CD14-positive monocyte (primary cell): ENCODE results near the gene GFPT2. TPM values are rescaled to one million over a fixed set of nuclear protein-coding genes. Genes with fewer than 3 reads are reported as not detected.

Experiments
- DNase-seq, 3 donors: peaks; one replicate each; pipeline ENCODE4 v3.0.0-alpha.2; 2011 to 2022
- H2AFZ ChIP-seq: 2 replicates; pipeline ENCODE4 v1.6.0; 2012; ENCODE audit warnings: mild to moderate bottlenecking, low read depth, low read length, inconsistent platforms; ENCODE audit not compliant: insufficient read depth, poor library complexity, severe bottlenecking
- H3K27ac ChIP-seq, 2 donors: 1 replicate in 1 of 2; 2 replicates in 1 of 2; pipeline ENCODE4 v1.5.1; 2012 to 2013; ENCODE audit warnings: low read length in 2 of 2, control low read depth in 1 of 2, inconsistent platforms in 1 of 2, low read depth in 1 of 2, mild to moderate bottlenecking in 1 of 2
- H3K27me3 ChIP-seq, 2 donors: one replicate each; pipeline versions ENCODE4 v1.6.0 to v1.6.1; 2011 to 2013; ENCODE audit warnings: low read length in 2 of 2; ENCODE audit not compliant: control insufficient read depth in 2 of 2, insufficient read depth in 2 of 2
- H3K36me3 ChIP-seq, 2 donors: replicated peaks in 1 of 2; 1 replicate in 1 of 2; 2 replicates in 1 of 2; pipeline versions ENCODE4 v1.5.1 to v1.6.1; 2012 to 2013; ENCODE audit warnings: low read length in 2 of 2, control low read depth in 1 of 2, inconsistent platforms in 1 of 2, mild to moderate bottlenecking in 1 of 2; ENCODE audit not compliant: insufficient read depth in 2 of 2, control insufficient read depth in 1 of 2
- H3K4me1 ChIP-seq, 2 donors: 1 replicate in 1 of 2; 2 replicates in 1 of 2; pipeline versions ENCODE4 v1.5.1 to v1.6.1; 2012 to 2013; ENCODE audit warnings: low read length in 2 of 2, control low read depth in 1 of 2, inconsistent platforms in 1 of 2, mild to moderate bottlenecking in 1 of 2, moderate library complexity in 1 of 2; ENCODE audit not compliant: insufficient read depth in 2 of 2, control insufficient read depth in 1 of 2
- H3K4me2 ChIP-seq: replicated peaks from 2 replicates; pipeline ENCODE3; 2012; ENCODE audit warnings: low read length, moderate library complexity, mild to moderate bottlenecking; ENCODE audit not compliant: poor library complexity, severe bottlenecking; ENCODE audit errors: extremely low read depth
- H3K4me3 ChIP-seq, 3 experiments: fragments of 200-600 bp in 1 of 3; sonication (generic) in 1 of 3; replicated peaks in 1 of 3; 1 replicate in 2 of 3; 2 replicates in 1 of 3; pipeline ENCODE4 v1.5.1; 2011 to 2013; ENCODE audit warnings: low read length in 3 of 3, mild to moderate bottlenecking in 3 of 3, control low read depth in 2 of 3, low read depth in 2 of 3, inconsistent platforms in 1 of 3, moderate library complexity in 1 of 3
- H3K79me2 ChIP-seq: 2 replicates; pipeline ENCODE4 v1.6.0; 2012; ENCODE audit warnings: mild to moderate bottlenecking, control low read depth, inconsistent platforms, low read length, moderate library complexity; ENCODE audit not compliant: insufficient read depth
- H3K9ac ChIP-seq: 2 replicates; pipeline ENCODE4 v1.6.0; 2017; ENCODE audit warnings: low read length, mild to moderate bottlenecking; ENCODE audit not compliant: insufficient read depth, poor library complexity, severe bottlenecking
- H3K9me3 ChIP-seq, 2 donors: replicated peaks in 1 of 2; 1 replicate in 1 of 2; 2 replicates in 1 of 2; pipeline versions ENCODE4 v1.5.1 to v1.6.1; 2012 to 2013; ENCODE audit warnings: low read length in 2 of 2, control low read depth in 1 of 2; ENCODE audit not compliant: control insufficient read depth in 1 of 2, insufficient read depth in 1 of 2
- H4K20me1 ChIP-seq: 2 replicates; pipeline ENCODE4 v1.6.0; 2012; ENCODE audit warnings: mild to moderate bottlenecking, low read length, control low read depth, moderate library complexity; ENCODE audit not compliant: insufficient read depth
- H3K27ac Mint-ChIP-seq, 7 donors: one replicate each; pipeline ENCODE4 v1.8.0; 2020; ENCODE audit warnings: mild to moderate bottlenecking in 7 of 7, mixed read lengths in 7 of 7, moderate library complexity in 6 of 7, inconsistent platforms in 2 of 7
- H3K27me3 Mint-ChIP-seq, 3 donors: one replicate each; pipeline ENCODE4 v1.8.0; 2021 to 2022; ENCODE audit warnings: low read depth in 3 of 3, mild to moderate bottlenecking in 3 of 3, mixed read lengths in 3 of 3, moderate library complexity in 3 of 3, inconsistent platforms in 1 of 3
- H3K36me3 Mint-ChIP-seq, 2 donors: one replicate each; pipeline ENCODE4 v1.8.0; 2020; ENCODE audit warnings: mixed read lengths in 2 of 2, inconsistent platforms in 1 of 2, mild to moderate bottlenecking in 1 of 2
- H3K4me1 Mint-ChIP-seq: one replicate; pipeline ENCODE4 v1.8.0; 2020; ENCODE audit warnings: mild to moderate bottlenecking, mixed read lengths
- H3K4me3 Mint-ChIP-seq, 2 donors: one replicate each; pipeline ENCODE4 v1.8.0; 2020; ENCODE audit warnings: mild to moderate bottlenecking in 2 of 2, mixed read lengths in 2 of 2, moderate library complexity in 1 of 2
- H3K9me3 Mint-ChIP-seq, 7 donors: one replicate each; pipeline ENCODE4 v1.8.0; 2020 to 2022; ENCODE audit warnings: mixed read lengths in 7 of 7, mild to moderate bottlenecking in 6 of 7, moderate library complexity in 6 of 7, inconsistent platforms in 2 of 7
- CTCF ChIP-seq: fragments of 200-600 bp; IDR thresholded peaks from one replicate; pipeline ENCODE4 v1.8.0; 2022; ENCODE audit warnings: antibody characterized with exemption, mild to moderate bottlenecking
- WGBS: methylation state at CpG from one replicate; pipeline ENCODE4 v1.1.5; 2013; ENCODE audit warnings: missing lambda C conversion rate; ENCODE audit not compliant: insufficient coverage; 5-methylcytosine and 5-hydroxymethylcytosine counted together
- intact Hi-C, 2 donors: fragments of 100-400 bp; cut with micrococcal nuclease; formaldehyde crosslinking; loops; one replicate each; pipeline versions ENCODE4 v1.15.0 to v1.15.1; 2023
- polyA plus RNA-seq, 3 donors: library from polyadenylated mRNA; depleted of rRNA in 1 of 3; unstranded in 2 of 3; stranded (reverse) in 1 of 3; fragments of 300-500 nt in 2 of 3; fragments of >200 nt in 1 of 3; fragmentation: Illumina TruSeq in 2 of 3; gene quantifications; 1 replicate in 2 of 3; 2 replicates in 1 of 3; pipeline ENCODE4 v1.2.3, GENCODE V29; 2012 to 2021

The GFPT2 gene
- polyA plus RNA-seq, 3 donors, result not detected

GRCh38 chr5:180382926-180383325 is 29.8 kb upstream of the GFPT2 start:
- no peak for DNase-seq
- Mint-ChIP-seq H3K27me3 (peaks cover 5 to 12% (median 7%) of the 10 kb centered on the region in 3 donors), H3K36me3 (no peaks in the 10 kb centered on the region), H3K4me1 (no peaks in the 10 kb centered on the region), H3K27ac (no peak overlapping the region), H3K4me3 (no peak overlapping the region), H3K9me3 (peaks cover 0 to 7% (median 3%) of the 10 kb centered on the region in 7 donors)
- intact Hi-C loops, result no loop called here
- H3K9ac ChIP-seq, result no peak overlapping the region
- H3K4me1 ChIP-seq, result no peaks in the 10 kb centered on the region
- H3K27me3 ChIP-seq, result no peaks in the 10 kb centered on the region
- no peak overlapping the region for H3K27ac ChIP-seq
- H3K9me3 ChIP-seq, result no peaks in the 10 kb centered on the region
- H3K4me3 ChIP-seq, result no peak overlapping the region
- no peak for TF ChIP-seq CTCF
- no peak overlapping the region for H2AFZ ChIP-seq
- H3K4me2 ChIP-seq, result no peak overlapping the region
- H4K20me1 ChIP-seq, result no peaks in the 10 kb centered on the region
- WGBS, result 94% methylated on average over 8 of the region's 8 CpGs
- H3K36me3 ChIP-seq, result no peaks in the 10 kb centered on the region
- no peaks in the 10 kb centered on the region for H3K79me2 ChIP-seq

GRCh38 chr5:180381851-180382480 is 28.8 kb upstream of the GFPT2 start:
- Histone ChIP-seq H4K20me1 (no peaks in the 10 kb centered on the region), H3K36me3 (no peaks in the 10 kb centered on the region), H2AFZ (no peak overlapping the region), H3K9ac (no peak overlapping the region), H3K4me3 (no peak overlapping the region), H3K4me2 (no peak overlapping the region), H3K27ac (no peak overlapping the region), H3K79me2 (no peaks in the 10 kb centered on the region), H3K9me3 (no peaks in the 10 kb centered on the region), H3K4me1 (no peaks in the 10 kb centered on the region), H3K27me3 (no peaks in the 10 kb centered on the region)
- 94% methylated on average over 9 of the region's 13 CpGs for WGBS
- intact Hi-C loops, result no loop called here
- Mint-ChIP-seq H3K9me3 (peaks cover 0 to 7% (median 3%) of the 10 kb centered on the region in 7 donors), H3K27ac (no peak overlapping the region), H3K36me3 (no peaks in the 10 kb centered on the region), H3K4me1 (no peaks in the 10 kb centered on the region), H3K4me3 (no peak overlapping the region), H3K27me3 (peaks cover 5 to 12% (median 5%) of the 10 kb centered on the region in 3 donors)
- no peak for DNase-seq
- no peak for TF ChIP-seq CTCF
